ENCODE data around the gene AKT2.

AKT2 gene

GRCh38 chr19:40236366-40236765, 48.8 kb downstream of the AKT2 start:
- no peak for DNase-seq (ENCODE audit: low spot score)

DNA sequence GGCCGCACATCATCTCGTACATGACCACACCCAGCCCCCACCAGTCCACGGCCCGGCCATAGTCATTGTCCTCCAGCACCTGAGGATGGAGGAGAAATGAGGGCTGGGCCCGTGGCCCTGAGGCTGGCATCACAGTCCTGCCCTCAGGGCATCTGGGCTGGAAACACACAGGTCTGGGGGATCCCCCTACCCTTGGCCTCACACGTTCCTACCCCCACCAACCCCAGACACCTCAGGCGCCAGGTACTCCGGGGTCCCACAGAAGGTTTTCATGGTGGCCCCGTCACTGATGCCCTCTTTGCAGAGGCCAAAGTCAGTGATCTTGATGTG, 49.2 kb downstream of the AKT2 start:
- no peak for DNase-seq (ENCODE audit: low spot score)

DNA sequence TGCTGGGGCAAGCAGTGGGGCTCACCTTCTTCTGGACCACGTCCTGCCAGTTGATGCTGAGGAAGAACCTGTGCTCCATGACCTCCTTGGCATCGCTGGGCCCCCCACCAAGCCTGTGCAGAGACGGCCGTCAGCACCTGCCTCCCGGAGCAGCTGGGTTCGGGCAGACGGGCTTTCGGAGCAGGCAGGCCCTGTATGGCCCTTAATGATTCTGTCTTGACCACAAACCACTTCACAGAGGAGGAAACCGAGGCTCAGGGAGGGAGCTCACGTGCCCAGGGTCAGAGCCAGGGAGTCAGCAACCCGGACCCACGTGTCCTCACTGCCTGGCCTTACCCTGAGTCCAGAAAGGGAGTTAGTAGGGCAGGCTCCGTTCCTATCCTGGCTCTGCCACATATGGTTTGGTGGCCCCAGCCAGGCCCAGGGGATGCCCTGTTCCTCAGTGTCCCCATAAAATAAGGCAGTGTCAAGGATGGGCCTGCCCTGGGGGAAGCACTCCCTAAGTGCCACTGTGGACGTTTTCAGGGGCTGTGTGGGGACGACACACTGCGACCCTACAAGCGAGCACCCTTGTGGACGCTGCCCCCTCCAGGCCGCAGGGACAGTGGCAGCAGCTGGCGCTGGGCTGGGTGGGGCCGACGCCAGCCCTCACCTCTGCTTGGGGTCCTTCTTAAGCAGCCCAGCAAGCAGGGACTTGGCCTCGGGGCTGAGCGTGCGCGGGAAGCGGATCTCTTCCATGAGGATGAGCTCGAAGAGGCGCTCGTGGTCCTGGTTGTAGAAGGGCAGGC, 49.7 kb downstream of the AKT2 start:
- DNase-seq (ENCODE audit: low spot score), result no peak

- DNase-seq (ENCODE audit: low spot score), result no peak
These were observed 50.5 kb downstream of the AKT2 start for GRCh38 chr19:40234429-40235237.

GRCh38 chr19:40233811-40234389, 51.2 kb downstream of the AKT2 start:
- DNase-seq (ENCODE audit: low spot score), result no peak

GRCh38 chr19:40232949-40233810, 52.0 kb downstream of the AKT2 start:
- no peak for DNase-seq (ENCODE audit: low spot score)

DNA sequence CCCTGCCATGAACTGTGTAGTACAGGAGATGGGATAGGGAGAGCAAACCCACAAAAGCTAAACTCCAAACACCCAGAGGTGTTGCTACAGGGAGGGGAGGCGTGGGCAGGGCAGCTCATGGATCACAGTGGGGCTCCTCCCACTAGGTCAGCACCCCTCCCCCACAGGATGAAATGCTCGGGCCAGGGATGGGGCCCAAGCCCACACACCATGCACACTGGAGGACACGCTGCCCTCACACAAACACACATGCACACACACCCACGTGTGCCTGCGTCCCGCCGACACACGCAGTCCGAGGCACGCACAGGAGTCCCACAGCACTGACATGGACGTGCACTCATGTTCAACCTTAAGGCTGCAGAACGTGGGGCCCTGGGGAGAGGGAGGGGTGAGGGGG, 52.7 kb downstream of the AKT2 start:
- no peak for DNase-seq (ENCODE audit: low spot score)

DNA sequence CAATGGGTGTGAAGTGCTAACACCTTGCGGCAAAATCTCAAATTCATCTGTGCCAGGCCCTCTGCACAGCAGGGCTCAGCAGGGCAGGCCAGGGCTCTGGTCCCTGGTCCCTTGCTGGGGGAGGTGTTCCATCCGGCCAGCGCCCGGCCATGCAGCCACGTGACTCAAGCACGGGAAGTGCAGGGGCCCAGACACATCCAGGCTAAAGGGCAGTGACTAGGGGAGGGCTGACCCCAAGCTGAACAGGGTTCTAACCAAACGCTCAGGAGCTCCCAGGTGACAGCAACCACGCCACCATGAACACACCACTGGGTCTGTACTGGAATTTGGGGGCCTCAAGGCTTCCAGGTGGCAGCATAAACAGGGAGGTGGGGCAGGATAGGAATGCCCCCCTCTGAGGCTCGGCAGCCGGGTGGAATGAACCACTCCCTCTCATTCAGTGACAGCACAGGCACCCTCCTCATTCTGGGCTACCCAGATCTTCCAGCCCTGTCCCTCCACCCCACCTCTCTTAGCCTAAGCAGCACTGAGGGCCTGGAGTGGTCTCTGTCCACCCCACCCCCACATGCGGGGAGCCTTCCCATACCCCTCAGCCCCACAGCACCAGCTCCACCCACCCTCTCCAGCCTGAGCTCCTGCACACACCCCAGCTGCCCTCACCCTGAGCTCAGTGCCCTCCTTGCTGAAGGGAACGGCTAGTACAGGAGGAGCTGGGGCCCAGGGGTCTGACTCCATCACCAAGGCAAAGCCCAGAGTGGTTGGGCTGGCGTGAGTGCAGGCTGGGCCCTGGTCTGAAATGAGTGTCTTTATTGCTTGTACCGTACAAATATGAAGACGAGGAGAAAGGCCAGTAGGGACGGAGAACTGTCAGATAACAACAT, 53.4 kb downstream of the AKT2 start:
- DNase-seq (ENCODE audit: low spot score), result peak; percentile 52

DNA sequence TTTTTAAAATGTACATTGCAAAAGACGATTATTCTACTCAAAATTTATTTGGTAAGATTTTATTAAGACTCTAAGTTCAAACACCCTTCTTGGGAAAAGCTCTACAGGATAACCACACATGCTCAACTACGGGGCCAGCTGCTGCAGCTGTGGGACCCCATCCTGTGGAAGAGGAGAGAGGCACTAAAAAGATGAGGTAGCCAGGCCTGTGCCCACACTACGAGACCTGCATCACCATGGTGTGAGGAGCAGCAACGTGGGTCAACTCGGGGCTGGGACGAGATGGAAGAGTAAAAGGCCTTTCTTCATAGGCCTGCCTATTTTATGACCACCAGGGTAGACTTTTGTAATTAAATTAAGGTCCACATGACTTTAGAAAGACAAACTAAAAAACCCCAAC, 54.1 kb downstream of the AKT2 start:
- DNase-seq (ENCODE audit: low spot score), result no peak

DNA sequence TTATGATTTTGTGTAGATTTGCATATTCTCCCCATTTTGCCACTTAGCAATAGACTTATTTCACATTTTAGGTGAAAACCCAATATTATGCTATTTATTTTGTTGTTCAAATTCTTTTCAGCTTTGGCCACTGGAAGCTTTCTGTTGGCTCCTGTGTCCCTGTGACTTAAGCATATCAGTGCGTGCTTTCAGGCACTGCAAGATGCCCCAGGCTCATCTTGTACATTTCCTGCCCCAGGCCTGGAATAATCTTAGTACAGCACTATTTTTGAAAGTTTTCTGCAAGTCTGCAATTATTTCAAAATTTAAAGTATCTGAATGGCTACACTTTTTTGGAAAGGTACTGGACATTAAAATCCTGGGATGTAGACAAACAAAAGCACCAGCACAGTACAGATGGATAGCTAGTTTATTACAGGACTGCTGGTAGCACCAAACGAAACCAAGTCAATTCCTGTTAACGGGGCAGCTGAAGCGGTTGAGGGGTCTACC, 55.2 kb downstream of the AKT2 start:
- no peak for DNase-seq (ENCODE audit: low spot score)

GRCh38 chr19:40229484-40229883, 55.7 kb downstream of the AKT2 start:
- no peak for DNase-seq (ENCODE audit: low spot score)

GRCh38 chr19:40228863-40229262, 56.3 kb downstream of the AKT2 start:
- no peak for DNase-seq (ENCODE audit: low spot score)

GRCh38 chr19:40228346-40228745, 56.8 kb downstream of the AKT2 start:
- no peak for DNase-seq (ENCODE audit: low spot score)

DNA sequence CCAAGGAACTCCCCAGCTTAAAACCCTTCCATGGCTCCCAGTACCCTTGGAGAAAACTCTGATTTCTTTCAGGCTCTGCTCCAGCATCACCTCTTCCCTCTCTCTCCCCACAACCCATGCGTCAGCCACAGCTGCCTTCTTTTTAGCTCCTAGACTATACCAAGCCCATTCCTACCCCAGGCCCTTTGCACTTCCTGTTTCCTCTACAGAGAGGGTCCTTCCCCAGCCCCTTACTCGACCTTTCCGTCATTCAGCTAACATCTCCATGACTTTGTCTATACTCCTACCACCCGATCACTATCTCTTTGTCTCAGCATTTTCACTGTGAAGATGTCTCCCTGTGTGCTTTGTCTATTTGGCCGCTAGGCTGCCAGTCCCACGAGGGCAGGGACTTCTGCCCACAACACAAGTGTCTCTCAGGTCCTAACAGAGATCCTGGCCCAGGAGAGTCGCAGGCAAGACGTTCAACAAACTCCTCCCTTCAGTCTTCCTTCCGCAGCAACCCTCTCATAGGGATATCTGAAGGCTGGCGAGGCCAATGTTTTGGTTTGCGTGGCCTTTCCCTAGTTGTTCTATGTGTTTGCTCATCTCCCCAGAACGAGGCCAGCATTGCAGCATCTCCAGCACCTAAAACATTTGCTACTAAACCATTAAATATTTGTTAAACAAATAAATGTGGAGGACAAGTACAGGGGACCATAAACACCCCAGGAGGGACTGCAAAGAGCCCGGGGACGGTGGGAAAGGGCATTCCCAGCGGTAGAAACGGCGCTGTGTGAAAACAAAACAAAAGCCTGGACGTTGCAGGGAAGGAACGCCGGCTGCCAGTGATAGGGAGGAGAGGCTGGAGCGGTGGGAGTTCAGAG, 59.5 kb downstream of the AKT2 start:
- DNase-seq (ENCODE audit: low spot score), result no peak

DNA sequence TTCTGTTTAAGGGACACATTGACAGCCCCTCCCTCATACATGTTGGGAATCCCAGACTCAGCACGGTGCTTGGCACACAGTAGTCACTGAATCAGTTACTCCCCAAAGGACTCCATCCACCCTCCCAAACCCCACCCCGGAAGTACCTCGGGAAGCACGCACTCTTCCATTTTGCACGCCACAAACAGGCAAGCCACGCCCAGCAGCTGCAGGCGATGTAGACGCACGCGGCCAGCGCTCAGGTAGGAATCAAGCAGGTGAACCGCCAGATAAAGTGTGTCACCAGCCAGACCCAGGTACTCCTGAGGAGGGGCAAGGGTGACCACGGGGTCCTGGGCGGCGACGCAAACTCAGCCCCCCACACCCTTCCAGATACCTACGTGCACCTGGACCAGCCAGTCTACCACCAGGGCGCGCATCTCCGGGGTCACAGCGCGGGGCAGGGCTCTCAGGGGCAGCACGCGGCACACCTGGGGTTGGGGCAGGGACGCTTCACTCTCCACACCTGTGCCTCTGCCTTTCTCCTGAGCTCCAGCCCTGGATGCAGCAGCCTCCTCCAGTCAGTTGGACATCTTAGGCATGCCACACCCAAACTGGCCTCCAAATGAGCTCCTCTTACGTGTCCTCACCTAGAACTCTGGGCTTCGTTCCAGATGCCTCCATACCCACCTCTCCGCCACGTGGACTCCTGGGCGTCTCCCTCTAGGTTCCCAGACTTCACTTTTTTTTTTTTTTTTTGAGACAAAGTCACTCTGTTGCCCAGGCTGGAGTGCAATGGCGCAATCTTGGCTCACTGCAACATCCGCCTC, 60.6 kb downstream of the AKT2 start:
- DNase-seq (ENCODE audit: low spot score), result no peak

- no peak for DNase-seq (ENCODE audit: low spot score)
These were observed 61.9 kb downstream of the AKT2 start for GRCh38 chr19:40223135-40223822.

GRCh38 chr19:40221858-40222619, 63.1 kb downstream of the AKT2 start:
- DNase-seq (ENCODE audit: low spot score), result peak; percentile 79

Measured in SK-N-DZ (cell line).